ENCODE results near the gene RHO.

The RHO gene

DNA sequence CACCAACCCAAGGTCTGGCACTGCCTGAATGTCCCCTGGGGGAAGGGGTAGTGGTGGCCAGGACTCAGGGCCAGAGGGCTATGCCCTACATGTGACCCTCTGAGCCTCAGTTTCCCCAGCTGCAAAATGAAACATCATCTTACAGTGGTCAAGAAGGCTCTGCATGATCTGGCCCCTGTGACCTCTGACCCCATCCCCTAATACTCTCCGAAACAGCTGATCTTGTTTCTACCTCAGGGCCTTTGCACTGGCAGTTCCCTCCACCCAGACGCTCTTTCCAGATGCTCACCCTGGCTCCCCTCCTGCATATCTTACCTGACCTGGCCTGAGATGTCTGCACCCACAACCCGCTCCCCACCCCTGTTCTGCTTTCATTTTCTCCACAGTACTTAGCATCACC is 56.2 kb downstream of the RHO start:
- DNase-seq: no peak
